ENCODE data around the gene ZNF423. TPM values are rescaled to one million over a fixed set of nuclear protein-coding genes. Genes with fewer than 3 reads are reported as not detected.

Gene ZNF423
- total RNA-seq, 1 donor from 2014 or later = 19.8 TPM

GRCh38 chr16:49821156-49821555 is 34.8 kb downstream of the ZNF423 start:
- no peak for DNase-seq (ENCODE audit: low spot score in 2 of 2, unreplicated experiment in 2 of 2)
- H3K9me3 Mint-ChIP-seq = no peaks in the 10 kb centered on the region
- H3K4me3 Mint-ChIP-seq = no peak overlapping the region
- H3K27me3 Mint-ChIP-seq (ENCODE audit: low read depth) = no peaks in the 10 kb centered on the region
- TF ChIP-seq CTCF (IDR thresholded peaks at IDR 0.05; ENCODE audit: unreplicated experiment) = no peak
- peaks cover 15% of the 10 kb centered on the region for H3K4me1 Mint-ChIP-seq
- H3K36me3 Mint-ChIP-seq = no peaks in the 10 kb centered on the region
- no peak overlapping the region for H3K27ac Mint-ChIP-seq

- no peak overlapping the region for H3K4me3 Mint-ChIP-seq
- peaks cover 9% of the 10 kb centered on the region for H3K4me1 Mint-ChIP-seq
- H3K9me3 Mint-ChIP-seq = no peaks in the 10 kb centered on the region
- H3K27ac Mint-ChIP-seq = no peak overlapping the region
- no peaks in the 10 kb centered on the region for H3K27me3 Mint-ChIP-seq (ENCODE audit: low read depth)
- H3K36me3 Mint-ChIP-seq = no peaks in the 10 kb centered on the region
- DNase-seq (ENCODE audit: low spot score in 2 of 2, unreplicated experiment in 2 of 2) = no peak
- TF ChIP-seq CTCF (IDR thresholded peaks at IDR 0.05; ENCODE audit: unreplicated experiment) = no peak
Measured at GRCh38 chr16:49817754-49818507, 38.0 kb downstream of the ZNF423 start.

GRCh38 chr16:49816875-49817274 is 39.0 kb downstream of the ZNF423 start:
- Mint-ChIP-seq H3K4me1 (peaks cover 11% of the 10 kb centered on the region), H3K27me3 (ENCODE audit: low read depth) (no peaks in the 10 kb centered on the region), H3K9me3 (no peaks in the 10 kb centered on the region), H3K36me3 (no peaks in the 10 kb centered on the region), H3K4me3 (no peak overlapping the region), H3K27ac (no peak overlapping the region)
- no peak for TF ChIP-seq CTCF (IDR thresholded peaks at IDR 0.05; ENCODE audit: unreplicated experiment)
- no peak for DNase-seq (ENCODE audit: low spot score in 2 of 2, unreplicated experiment in 2 of 2)

GRCh38 chr16:49811644-49812334 is 44.1 kb downstream of the ZNF423 start:
- no peaks in the 10 kb centered on the region for H3K36me3 Mint-ChIP-seq
- no peak overlapping the region for H3K4me3 Mint-ChIP-seq
- peaks cover 21% of the 10 kb centered on the region for H3K4me1 Mint-ChIP-seq
- no peaks in the 10 kb centered on the region for H3K27me3 Mint-ChIP-seq (ENCODE audit: low read depth)
- no peak overlapping the region for H3K27ac Mint-ChIP-seq
- DNase-seq (ENCODE audit: low spot score in 2 of 2, unreplicated experiment in 2 of 2) = no peak
- H3K9me3 Mint-ChIP-seq = no peaks in the 10 kb centered on the region
- TF ChIP-seq CTCF (IDR thresholded peaks at IDR 0.05; ENCODE audit: unreplicated experiment) = no peak

GRCh38 chr16:49810831-49811230 is 45.1 kb downstream of the ZNF423 start:
- Mint-ChIP-seq H3K27ac (peak overlapping the region; percentile 62), H3K9me3 (no peaks in the 10 kb centered on the region), H3K4me1 (peaks cover 27% of the 10 kb centered on the region), H3K4me3 (no peak overlapping the region), H3K27me3 (ENCODE audit: low read depth) (no peaks in the 10 kb centered on the region), H3K36me3 (no peaks in the 10 kb centered on the region)
- no peak for TF ChIP-seq CTCF (IDR thresholded peaks at IDR 0.05; ENCODE audit: unreplicated experiment)
- DNase-seq (ENCODE audit: low spot score in 2 of 2, unreplicated experiment in 2 of 2) = no peak
